Measurements from ENCODE around the gene KIF16B.

- TF ChIP-seq EZH2 (IDR thresholded peaks at IDR 0.05; ENCODE audit: low read depth, unreplicated experiment) (no peak), EZH2phosphoT487 (IDR thresholded peaks at IDR 0.05; ENCODE audit: unreplicated experiment) (no peak), CTCF (conservative IDR thresholded peaks at IDR 0.05; ENCODE audit: low read depth in 2 of 2) (no peak), POLR2AphosphoS5 (IDR thresholded peaks at IDR 0.05; ENCODE audit: low read depth) (no peak), ETS1 (IDR thresholded peaks at IDR 0.05) (no peak), ZNF331 (CRISPR knock-in tag; IDR thresholded peaks at IDR 0.05; ENCODE audit: low read depth) (no peak), ZNF114 (CRISPR knock-in tag; IDR thresholded peaks at IDR 0.05) (no peak), NANOG (IDR thresholded peaks at IDR 0.05; ENCODE audit: borderline replicate concordance) (no peak), REST (IDR thresholded peaks at IDR 0.05; ENCODE audit: unreplicated experiment) (no peak), CREB1 (CRISPR knock-in tag; IDR thresholded peaks at IDR 0.05; ENCODE audit: low read depth) (no peak), ZNF462 (CRISPR knock-in tag; IDR thresholded peaks at IDR 0.05) (no peak), JUNB (IDR thresholded peaks at IDR 0.05; ENCODE audit: unreplicated experiment) (no peak)
Observed at GRCh38 chr20:16378712-16379370, 194.4 kb downstream of the KIF16B start.

All from GM23338 (cell line).